Activated T-helper 17 cell treated with anti-CD3 and anti-CD28 coated beads, Interleukin-2, amount 50 U/mL, for 72 hours (primary cell): ENCODE results near the gene ZNF438. TPM values are rescaled to one million over a fixed set of nuclear protein-coding genes. Genes with fewer than 3 reads are reported as not detected.
"Not testable (repeated sequence)": the region's sequence is repeated elsewhere in the genome, so short reads cannot be mapped to it uniquely, and the experiment has no call there.

Experiments
- ATAC-seq: fragments of 150-1000 bp; cut with Tn5 transposase; replicated peaks from 2 replicates; pipeline ENCODE4 v1.10.0; 2021; ENCODE audit warnings: mild to moderate bottlenecking, moderate library complexity
- H3K27ac Mint-ChIP-seq: one replicate; pipeline ENCODE4 v1.8.0; 2022; ENCODE audit warnings: mixed read lengths
- H3K27me3 Mint-ChIP-seq: one replicate; pipeline ENCODE4 v1.8.0; 2022; ENCODE audit warnings: mixed read lengths
- H3K36me3 Mint-ChIP-seq: one replicate; pipeline ENCODE4 v1.8.0; 2022; ENCODE audit warnings: low read depth, mild to moderate bottlenecking, mixed read lengths
- H3K4me1 Mint-ChIP-seq: one replicate; pipeline ENCODE4 v1.8.0; 2022; ENCODE audit warnings: mixed read lengths
- H3K4me3 Mint-ChIP-seq: one replicate; pipeline ENCODE4 v1.8.0; 2022; ENCODE audit warnings: mild to moderate bottlenecking, mixed read lengths
- H3K9me3 Mint-ChIP-seq: one replicate; pipeline ENCODE4 v1.8.0; 2022; ENCODE audit warnings: mixed read lengths
- total RNA-seq, 2 donors: library from RNA; stranded (reverse); gene quantifications; one replicate each; pipeline ENCODE4 v1.2.3, GENCODE V29; 2022

The ZNF438 gene
- total RNA-seq, 2 donors from 2014 or later = 5.1 to 6.2 TPM

DNA sequence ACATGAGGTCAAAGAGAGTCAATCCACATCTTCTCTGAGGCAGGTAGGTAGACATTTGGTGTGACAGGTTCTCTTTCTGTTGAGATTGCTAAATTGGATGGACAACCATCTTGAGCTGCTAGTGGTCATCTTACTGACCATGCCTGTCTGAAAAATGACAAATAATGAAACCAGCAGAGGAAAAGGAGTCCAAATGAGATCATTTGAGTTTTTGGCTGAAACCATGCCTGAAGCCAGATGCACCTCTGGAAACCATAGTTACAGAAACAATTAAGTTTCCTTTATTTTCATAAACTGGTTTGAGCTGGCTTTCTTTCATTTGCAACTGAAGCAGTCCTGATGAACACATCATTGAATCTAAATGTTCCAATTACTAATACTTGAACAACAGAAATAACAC, 100.6 kb downstream of the ZNF438 start:
- ATAC-seq = no peak
- Mint-ChIP-seq H3K36me3 (peaks cover 27% of the 10 kb centered on the region), H3K27ac (no peak overlapping the region)

DNA sequence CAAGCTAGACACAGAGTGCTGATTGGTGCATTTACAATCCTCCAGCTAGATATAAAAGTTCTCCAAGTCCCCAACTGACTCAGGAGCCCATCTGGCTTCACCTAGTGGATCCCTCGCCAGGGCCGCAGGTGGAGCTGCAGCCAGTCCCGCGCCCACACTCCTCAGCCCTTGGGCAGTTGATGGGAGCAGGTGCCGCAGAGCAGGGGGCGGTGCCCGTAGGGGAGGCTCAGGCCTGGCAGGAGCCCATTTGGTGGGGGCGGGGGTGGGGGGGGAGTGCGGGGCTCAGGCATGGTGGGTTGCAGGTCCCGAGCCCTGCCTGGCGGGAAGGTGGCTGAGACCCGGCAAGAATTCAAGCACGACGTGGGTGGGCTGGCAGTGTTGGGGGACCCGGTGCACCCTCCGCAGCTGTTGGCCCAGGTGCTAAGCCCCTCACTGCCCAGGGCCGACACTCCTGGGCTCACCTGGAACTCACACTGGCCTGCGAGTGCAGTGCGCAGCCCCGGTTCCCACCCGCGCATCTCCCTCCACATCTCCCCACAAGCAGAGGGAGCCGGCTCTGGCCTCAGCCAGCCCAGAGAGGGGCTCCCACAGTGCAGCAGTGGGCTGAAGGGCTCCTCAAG, 101.7 kb downstream of the ZNF438 start:
- Mint-ChIP-seq H3K4me1 (peaks cover 10% of the 10 kb centered on the region), H3K27ac (no peak overlapping the region), H3K9me3 (peaks cover 11% of the 10 kb centered on the region), H3K27me3 (no peaks in the 10 kb centered on the region), H3K36me3 (peaks cover 22% of the 10 kb centered on the region), H3K4me3 (no peak overlapping the region)
- no peak for ATAC-seq

More for the DNA sequence above, 100.6 kb downstream of the ZNF438 start:
- peaks cover 10% of the 10 kb centered on the region for H3K4me1 Mint-ChIP-seq
- no peak overlapping the region for H3K4me3 Mint-ChIP-seq
- peaks cover 7% of the 10 kb centered on the region for H3K9me3 Mint-ChIP-seq
- no peaks in the 10 kb centered on the region for H3K27me3 Mint-ChIP-seq

DNA sequence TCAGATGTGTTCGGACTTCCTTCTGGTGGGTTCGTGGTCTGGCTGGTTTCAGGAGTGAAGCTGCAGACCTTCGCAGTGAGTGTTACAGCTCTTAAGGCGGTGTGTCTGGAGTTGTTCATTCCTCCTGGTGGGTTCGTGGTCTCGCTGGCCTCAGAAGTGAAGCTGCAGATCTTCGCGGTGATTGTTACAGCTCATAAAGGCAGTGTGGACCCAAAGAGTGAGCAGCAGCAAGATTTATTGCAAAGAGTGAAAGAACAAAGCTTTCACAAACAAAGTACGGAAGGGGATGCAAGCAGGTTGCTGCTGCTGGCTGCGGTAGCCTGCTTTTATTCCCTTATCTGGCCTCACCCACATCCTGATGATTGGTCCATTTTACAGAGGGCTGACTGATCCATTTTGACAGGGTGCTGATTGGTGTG, 102.3 kb downstream of the ZNF438 start:
- not testable (repeated sequence) for H3K27me3 Mint-ChIP-seq, ATAC-seq, H3K4me3 Mint-ChIP-seq
- Mint-ChIP-seq H3K27ac (peak overlapping the region; percentile 44), H3K4me1 (peaks cover 10% of the 10 kb centered on the region), H3K9me3 (peaks cover 15% of the 10 kb centered on the region), H3K36me3 (peaks cover 27% of the 10 kb centered on the region)

DNA sequence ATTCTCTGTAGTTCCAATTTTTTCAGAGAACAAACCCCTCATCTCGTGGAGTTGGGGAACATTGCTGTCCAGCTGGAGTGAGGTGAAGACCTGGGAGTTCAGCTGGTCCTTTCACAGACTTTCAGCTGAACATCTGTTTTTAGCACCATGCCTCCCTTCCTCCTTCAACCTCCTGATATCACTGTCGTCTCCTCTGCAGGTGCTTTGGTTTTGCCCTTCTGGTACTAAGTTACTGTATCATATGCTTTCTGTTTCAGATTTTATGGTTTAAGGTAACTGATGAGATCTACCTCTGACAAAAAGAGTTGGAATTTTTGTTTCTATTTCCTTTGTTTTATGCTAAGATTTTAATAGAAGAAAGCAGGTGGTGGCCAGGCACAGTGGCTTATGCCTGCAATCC, 102.9 kb downstream of the ZNF438 start:
- peak overlapping the region; percentile 44 for H3K27ac Mint-ChIP-seq
- peaks cover 32% of the 10 kb centered on the region for H3K36me3 Mint-ChIP-seq
- no peaks in the 10 kb centered on the region for H3K27me3 Mint-ChIP-seq
- no peak for ATAC-seq
- peaks cover 10% of the 10 kb centered on the region for H3K4me1 Mint-ChIP-seq
- no peak overlapping the region for H3K4me3 Mint-ChIP-seq
- peaks cover 19% of the 10 kb centered on the region for H3K9me3 Mint-ChIP-seq

DNA sequence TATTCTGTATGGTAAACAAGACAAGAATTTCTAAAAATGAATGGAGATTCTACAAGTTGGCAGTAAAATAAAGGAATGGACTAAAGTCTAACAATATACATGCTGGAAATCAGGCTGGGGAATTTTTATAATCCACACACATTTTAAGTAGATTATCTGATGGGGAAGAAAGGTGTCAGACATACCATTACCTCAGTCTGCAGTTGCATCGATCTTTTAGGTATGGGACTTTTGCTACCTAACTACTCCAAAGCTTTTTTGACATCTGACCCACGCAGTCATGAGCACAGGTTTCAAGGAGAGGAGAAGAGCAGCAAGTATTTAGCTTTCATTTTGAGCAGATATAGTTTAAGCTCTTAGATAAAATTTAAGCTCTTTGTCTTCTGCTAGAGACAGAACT, 113.0 kb downstream of the ZNF438 start:
- no peak overlapping the region for H3K27ac Mint-ChIP-seq
- no peaks in the 10 kb centered on the region for H3K27me3 Mint-ChIP-seq
- no peaks in the 10 kb centered on the region for H3K4me1 Mint-ChIP-seq
- H3K36me3 Mint-ChIP-seq = no peaks in the 10 kb centered on the region
- ATAC-seq = no peak
- peaks cover 4% of the 10 kb centered on the region for H3K9me3 Mint-ChIP-seq
- no peak overlapping the region for H3K4me3 Mint-ChIP-seq

DNA sequence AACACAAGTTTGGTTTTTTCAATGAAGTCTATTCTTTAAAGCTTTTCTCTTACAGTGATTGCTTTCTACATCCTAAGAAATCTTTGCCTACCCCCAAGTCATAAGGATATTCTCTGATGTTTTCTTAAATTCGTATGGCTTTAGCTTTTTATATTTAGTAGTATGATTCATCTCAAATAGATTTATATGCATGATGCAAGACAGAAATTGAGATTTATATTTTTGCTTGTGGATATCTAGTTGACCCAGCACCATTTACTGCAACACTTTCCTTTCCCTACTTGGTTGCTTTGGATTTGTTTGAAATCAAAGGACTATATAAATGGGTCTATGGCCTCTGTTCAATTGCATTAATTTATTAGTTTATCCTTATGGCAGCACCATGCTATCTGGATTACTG, 113.9 kb downstream of the ZNF438 start:
- H3K9me3 Mint-ChIP-seq = peaks cover 4% of the 10 kb centered on the region
- no peaks in the 10 kb centered on the region for H3K36me3 Mint-ChIP-seq
- no peaks in the 10 kb centered on the region for H3K4me1 Mint-ChIP-seq
- H3K27me3 Mint-ChIP-seq = no peaks in the 10 kb centered on the region
- no peak overlapping the region for H3K4me3 Mint-ChIP-seq
- no peak overlapping the region for H3K27ac Mint-ChIP-seq
- no peak for ATAC-seq

DNA sequence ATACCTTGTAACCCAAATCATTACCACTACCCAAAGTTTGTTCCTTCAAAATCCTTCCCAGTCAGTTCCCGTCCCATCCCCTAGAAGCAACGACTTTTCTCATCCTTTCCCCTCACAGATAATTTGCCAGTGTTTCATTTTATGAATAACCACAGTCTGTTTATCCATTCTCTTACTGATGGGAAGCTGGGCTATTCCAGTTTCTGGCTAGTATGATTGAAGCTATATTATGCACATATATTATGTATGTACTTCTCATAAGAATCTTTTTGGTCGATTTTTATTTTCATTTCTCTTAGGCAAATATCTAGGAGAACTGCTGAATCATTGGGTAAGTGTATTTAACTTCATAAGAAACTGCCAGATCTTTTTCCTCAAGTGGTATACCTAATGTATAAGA, 114.6 kb downstream of the ZNF438 start:
- ATAC-seq = no peak
- no peak overlapping the region for H3K4me3 Mint-ChIP-seq
- peaks cover 4% of the 10 kb centered on the region for H3K9me3 Mint-ChIP-seq
- H3K27me3 Mint-ChIP-seq = no peaks in the 10 kb centered on the region
- H3K4me1 Mint-ChIP-seq = no peaks in the 10 kb centered on the region
- H3K27ac Mint-ChIP-seq = no peak overlapping the region
- H3K36me3 Mint-ChIP-seq = no peaks in the 10 kb centered on the region

DNA sequence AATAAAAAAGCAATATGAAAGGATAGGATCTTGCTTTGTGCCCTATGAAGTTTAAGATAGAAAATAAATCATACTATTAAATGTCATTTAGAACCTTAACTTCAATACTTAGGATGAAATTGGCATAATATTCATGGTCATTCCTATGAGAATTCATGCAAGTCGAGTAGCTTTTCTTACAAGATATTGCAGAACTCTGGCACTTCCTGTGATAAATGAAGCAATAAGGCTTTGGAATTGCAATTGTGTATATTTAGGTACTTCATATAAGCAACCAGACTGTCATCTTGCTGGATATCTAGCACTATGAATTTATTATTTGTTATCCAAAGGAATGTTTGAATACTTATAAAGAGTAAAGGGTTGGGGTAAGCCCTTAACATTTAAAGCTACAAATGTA, 116.5 kb downstream of the ZNF438 start:
- H3K4me1 Mint-ChIP-seq = no peaks in the 10 kb centered on the region
- H3K27me3 Mint-ChIP-seq = no peaks in the 10 kb centered on the region
- H3K9me3 Mint-ChIP-seq = peaks cover 4% of the 10 kb centered on the region
- no peak for ATAC-seq
- no peak overlapping the region for H3K4me3 Mint-ChIP-seq
- H3K27ac Mint-ChIP-seq = no peak overlapping the region
- H3K36me3 Mint-ChIP-seq = no peaks in the 10 kb centered on the region

DNA sequence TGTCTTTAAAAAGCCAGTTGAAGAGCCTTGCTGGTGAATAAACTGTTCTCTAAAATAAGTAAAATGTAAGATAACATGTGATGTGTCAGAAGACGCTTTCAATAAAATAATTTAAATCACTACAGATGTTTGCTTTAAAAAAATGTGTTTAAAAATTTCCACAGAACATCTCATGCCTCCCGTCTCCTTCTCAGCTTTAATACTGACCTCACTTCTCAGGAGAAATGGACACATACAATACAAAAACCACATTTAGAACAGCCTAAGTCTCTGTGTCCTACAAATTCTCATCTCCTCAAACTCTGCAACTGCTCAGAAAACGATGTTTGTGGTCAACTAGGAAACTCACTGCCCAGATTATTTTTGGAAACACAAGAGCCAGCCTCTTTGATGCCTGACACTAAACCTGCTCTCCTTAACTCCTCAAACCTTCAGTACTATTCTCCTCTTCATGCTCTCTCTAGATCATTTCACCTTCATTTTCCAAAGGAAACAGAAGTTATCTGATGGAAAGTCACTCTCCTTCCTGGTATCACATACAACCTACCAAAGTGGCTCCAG, 120.3 kb downstream of the ZNF438 start:
- Mint-ChIP-seq H3K4me3 (no peak overlapping the region), H3K36me3 (peaks cover 14% of the 10 kb centered on the region), H3K9me3 (no peaks in the 10 kb centered on the region), H3K27ac (no peak overlapping the region), H3K4me1 (no peaks in the 10 kb centered on the region), H3K27me3 (no peaks in the 10 kb centered on the region)
- ATAC-seq = no peak

DNA sequence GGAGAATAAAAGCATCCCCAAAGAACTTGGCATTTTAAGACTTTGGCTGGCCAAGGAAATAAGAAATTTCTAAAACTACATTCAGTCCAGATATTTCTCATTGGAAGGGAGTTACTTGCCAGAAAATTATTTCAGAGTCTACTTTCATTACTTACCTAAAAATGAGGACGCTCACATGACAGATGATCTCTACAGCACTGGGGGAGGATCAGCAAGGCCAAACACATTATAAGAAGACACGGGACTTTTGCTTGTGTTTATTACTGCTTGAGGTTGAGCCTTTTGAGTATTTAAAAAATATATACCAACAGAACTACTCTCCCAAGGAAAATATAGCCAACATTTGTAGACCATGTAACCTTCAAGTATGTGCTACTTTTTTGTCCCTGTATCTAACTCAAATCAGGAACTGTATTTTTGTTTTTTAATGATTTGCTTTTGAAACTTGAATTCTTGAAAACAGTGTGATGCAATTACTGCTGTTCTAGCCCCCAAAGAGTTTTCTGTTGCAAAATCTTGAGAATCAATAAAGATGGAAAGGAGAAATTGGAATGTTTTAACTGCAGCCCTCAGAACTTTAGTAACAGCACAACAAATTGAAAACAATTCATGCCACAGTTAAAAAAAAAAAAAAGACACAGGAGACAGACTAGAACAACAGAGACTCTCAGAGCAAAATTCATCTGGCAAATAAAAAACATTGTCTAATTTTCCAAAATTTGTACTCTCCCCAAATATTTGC, 128.1 kb downstream of the ZNF438 start:
- Mint-ChIP-seq H3K4me3 (no peak overlapping the region), H3K9me3 (no peaks in the 10 kb centered on the region), H3K27me3 (no peaks in the 10 kb centered on the region), H3K27ac (no peak overlapping the region), H3K36me3 (peaks cover 22% of the 10 kb centered on the region), H3K4me1 (no peaks in the 10 kb centered on the region)
- no peak for ATAC-seq

DNA sequence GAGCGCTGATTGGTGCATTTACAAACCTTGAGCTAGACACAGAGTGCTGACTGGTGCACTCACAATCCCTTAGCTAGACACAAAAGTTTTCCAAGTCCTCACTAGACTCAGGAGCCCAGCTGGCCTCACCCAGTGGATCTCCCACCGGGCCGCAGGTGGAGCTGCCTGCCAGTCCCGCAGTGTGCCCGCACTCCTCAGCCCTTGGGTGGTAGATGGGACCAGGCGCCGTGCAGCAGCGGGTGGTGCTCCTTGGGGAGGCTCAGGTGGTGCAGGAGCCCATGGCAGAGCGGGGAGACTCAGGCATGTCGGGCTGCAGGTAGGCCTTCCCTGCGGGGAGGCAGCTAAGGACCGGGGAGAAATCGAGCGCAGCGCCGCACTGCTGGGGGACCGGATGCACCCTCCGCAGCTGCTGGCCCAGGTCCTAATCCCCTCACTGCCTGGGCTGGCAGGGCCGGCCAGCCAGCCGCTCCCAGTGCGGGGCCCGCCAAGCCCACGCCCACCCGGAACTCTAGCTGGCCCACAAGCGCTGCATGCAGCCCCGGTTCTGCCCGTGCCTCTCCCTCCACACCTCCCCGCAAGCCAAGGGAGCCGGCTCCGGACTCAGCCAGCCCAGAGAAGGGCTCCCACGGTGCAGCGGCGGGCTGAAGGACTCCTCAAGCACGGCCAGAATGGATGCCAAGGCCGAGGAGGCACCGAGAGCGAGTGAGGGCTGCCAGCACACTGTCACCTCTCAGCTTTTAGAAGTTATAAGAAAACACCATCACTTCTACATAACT, 128.9 kb downstream of the ZNF438 start:
- peaks cover 17% of the 10 kb centered on the region for H3K36me3 Mint-ChIP-seq
- H3K27me3 Mint-ChIP-seq = no peaks in the 10 kb centered on the region
- H3K4me1 Mint-ChIP-seq = peaks cover 2% of the 10 kb centered on the region
- H3K9me3 Mint-ChIP-seq = no peaks in the 10 kb centered on the region
- H3K4me3 Mint-ChIP-seq = no peak overlapping the region
- no peak overlapping the region for H3K27ac Mint-ChIP-seq
- no peak for ATAC-seq

DNA sequence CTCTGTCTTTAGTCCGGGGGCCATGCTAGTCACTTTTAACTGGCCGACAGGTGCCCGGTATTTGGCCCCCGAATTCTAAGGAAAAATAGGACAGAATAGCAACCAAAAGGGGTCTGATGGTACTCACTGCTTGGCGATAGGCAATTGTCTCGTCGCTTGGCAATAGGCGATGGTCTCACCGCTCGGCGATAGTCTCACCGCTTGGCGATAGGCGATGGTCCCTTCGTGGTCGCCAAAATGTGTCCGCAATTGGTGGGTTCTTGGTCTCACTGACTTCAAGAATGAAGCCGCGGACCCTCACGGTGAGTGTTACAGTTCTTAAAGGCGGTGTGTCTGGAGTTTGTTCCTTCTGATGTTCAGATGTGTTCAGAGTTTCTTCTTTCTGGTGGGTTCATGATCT, 130.2 kb downstream of the ZNF438 start:
- not testable (repeated sequence) for H3K4me1 Mint-ChIP-seq, H3K4me3 Mint-ChIP-seq, ATAC-seq, H3K9me3 Mint-ChIP-seq, H3K27me3 Mint-ChIP-seq, H3K36me3 Mint-ChIP-seq, H3K27ac Mint-ChIP-seq

DNA sequence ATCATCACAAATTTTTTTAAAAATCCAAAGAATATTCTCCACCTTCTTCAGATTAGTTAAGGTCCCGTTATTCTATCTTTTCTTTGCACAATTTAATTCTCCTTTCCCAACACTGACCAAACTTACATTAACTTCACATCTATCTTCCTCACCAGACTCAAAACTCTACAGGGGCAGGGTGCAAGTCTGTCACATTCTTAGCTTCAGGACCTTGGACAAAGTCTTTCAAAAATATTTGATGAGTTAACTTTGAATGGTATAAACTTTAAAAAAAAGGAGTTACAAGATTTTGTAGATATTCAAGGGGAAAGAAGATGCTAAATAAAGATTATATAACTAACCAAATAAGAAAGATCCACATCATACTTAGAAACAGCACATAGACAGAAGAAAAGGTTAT, 132.7 kb downstream of the ZNF438 start:
- Mint-ChIP-seq H3K4me3 (no peak overlapping the region), H3K36me3 (no peaks in the 10 kb centered on the region), H3K4me1 (peaks cover 6% of the 10 kb centered on the region), H3K27ac (no peak overlapping the region), H3K27me3 (no peaks in the 10 kb centered on the region), H3K9me3 (no peaks in the 10 kb centered on the region)
- ATAC-seq = no peak

DNA sequence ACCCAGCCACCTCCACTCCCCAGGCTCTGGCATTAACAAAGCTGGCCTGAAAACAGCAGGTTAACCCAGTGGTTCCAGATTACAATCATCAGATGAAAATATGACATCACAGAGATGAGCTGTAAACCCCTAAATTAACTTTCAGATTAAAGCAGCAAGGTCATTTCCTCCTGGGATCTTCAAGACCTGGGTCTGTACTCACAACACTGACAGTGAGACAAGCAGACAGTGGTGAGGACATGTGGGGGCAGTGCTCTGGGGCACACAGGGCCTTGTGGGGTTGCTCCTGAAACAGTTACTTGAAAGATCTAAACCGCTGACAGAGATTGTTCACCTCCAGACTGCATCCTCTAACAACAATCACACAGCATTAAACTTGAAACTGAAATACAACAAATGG, 134.1 kb downstream of the ZNF438 start:
- Mint-ChIP-seq H3K27me3 (no peaks in the 10 kb centered on the region), H3K4me3 (peak overlapping the region; percentile 23), H3K4me1 (peaks cover 6% of the 10 kb centered on the region), H3K27ac (peak overlapping the region; percentile 65), H3K36me3 (no peaks in the 10 kb centered on the region), H3K9me3 (no peaks in the 10 kb centered on the region)
- ATAC-seq = peak; percentile 98
